GM20000 (cell line): ENCODE data around the gene ARRDC1.
"Not testable (repeated sequence)": the region's sequence is repeated elsewhere in the genome, so short reads cannot be mapped to it uniquely, and the experiment has no call there.

Experiments
- DNase-seq: peaks from one replicate; pipeline ENCODE4 v3.0.0; 2012; ENCODE audit warnings: low spot score
- CTCF ChIP-seq: IDR thresholded peaks from 2 replicates; pipeline ENCODE4 v1.5.1; 2012; ENCODE audit warnings: mild to moderate bottlenecking, control low read depth; ENCODE audit errors: extremely low read depth, missing control alignments

Gene ARRDC1

GRCh38 chr9:137605121-137606004, at the start of gene ARRDC1:
ARRDC1 (plus strand) TSS chr9:137605686; CDS start chr9:137605718, 32 bp downstream.
- no peak for TF ChIP-seq CTCF
- peak; percentile 100 for DNase-seq

- TF ChIP-seq CTCF, result no peak
These were observed 49.2 kb upstream of the ARRDC1 start for GRCh38 chr9:137556069-137556838.

GRCh38 chr9:137558127-137558526, 47.4 kb upstream of the ARRDC1 start:
- no peak for DNase-seq
- TF ChIP-seq CTCF, result no peak

More at GRCh38 chr9:137556069-137556838, 49.2 kb upstream of the ARRDC1 start:
- no peak for DNase-seq

- TF ChIP-seq CTCF, result no peak
- no peak for DNase-seq
These were observed 41.4 kb upstream of the ARRDC1 start for GRCh38 chr9:137564134-137564533.

GRCh38 chr9:137564817-137565411, 40.6 kb upstream of the ARRDC1 start:
- TF ChIP-seq CTCF, result no peak
- no peak for DNase-seq

- DNase-seq, result not testable (repeated sequence)
These were observed 37.0 kb upstream of the ARRDC1 start for GRCh38 chr9:137568445-137568844.

GRCh38 chr9:137569609-137570203, 35.8 kb upstream of the ARRDC1 start:
- no peak for DNase-seq
- no peak for TF ChIP-seq CTCF
